ENCODE measurements around the gene HIPK2.

HIPK2 gene

GRCh38 chr7:139526578-139527544 lies 250.9 kb downstream of the HIPK2 start:
- no peak for ATAC-seq
- TF ChIP-seq ZFP3 (CRISPR knock-in tag; IDR thresholded peaks at IDR 0.05): no peak
- TF ChIP-seq ZFP30 (CRISPR knock-in tag; IDR thresholded peaks at IDR 0.05): no peak
- no peak for TF ChIP-seq RARB (CRISPR knock-in tag; IDR thresholded peaks at IDR 0.05)
- TF ChIP-seq ARNTL (CRISPR knock-in tag; IDR thresholded peaks at IDR 0.05; ENCODE audit: borderline replicate concordance, low read depth): no peak
- TF ChIP-seq POU6F1 (CRISPR knock-in tag; IDR thresholded peaks at IDR 0.05; ENCODE audit: borderline replicate concordance, low read depth): no peak
- no peak for TF ChIP-seq CSRNP3 (CRISPR knock-in tag; IDR thresholded peaks at IDR 0.05)
- TF ChIP-seq SNAI2 (CRISPR knock-in tag; IDR thresholded peaks at IDR 0.05): no peak
- no peak for TF ChIP-seq TCF4 (CRISPR knock-in tag; IDR thresholded peaks at IDR 0.05; ENCODE audit: borderline replicate concordance)
- TF ChIP-seq ESRRG (CRISPR knock-in tag; IDR thresholded peaks at IDR 0.05): no peak
- no peak for TF ChIP-seq TSHZ2 (CRISPR knock-in tag; IDR thresholded peaks at IDR 0.05)
- no peak for TF ChIP-seq PATZ1 (CRISPR knock-in tag; IDR thresholded peaks at IDR 0.05; ENCODE audit: borderline replicate concordance)

GRCh38 chr7:139525750-139526149 lies 252.0 kb downstream of the HIPK2 start:
- TF ChIP-seq ARNTL (CRISPR knock-in tag; IDR thresholded peaks at IDR 0.05; ENCODE audit: borderline replicate concordance, low read depth) (no peak), PATZ1 (CRISPR knock-in tag; IDR thresholded peaks at IDR 0.05; ENCODE audit: borderline replicate concordance) (no peak), ZNF565 (CRISPR knock-in tag; conservative IDR thresholded peaks at IDR 0.05; ENCODE audit: low read depth) (no peak), ESRRG (CRISPR knock-in tag; IDR thresholded peaks at IDR 0.05) (no peak), GLIS3 (CRISPR knock-in tag; IDR thresholded peaks at IDR 0.05) (no peak), TOX (CRISPR knock-in tag; IDR thresholded peaks at IDR 0.05; ENCODE audit: borderline replicate concordance) (no peak), RARB (CRISPR knock-in tag; IDR thresholded peaks at IDR 0.05) (no peak), BACH2 (CRISPR knock-in tag; IDR thresholded peaks at IDR 0.05; ENCODE audit: borderline replicate concordance) (no peak), ZC3H10 (CRISPR knock-in tag; IDR thresholded peaks at IDR 0.05) (no peak), ZNF70 (CRISPR knock-in tag; IDR thresholded peaks at IDR 0.05) (no peak), ZFP3 (CRISPR knock-in tag; IDR thresholded peaks at IDR 0.05) (no peak), PPARA (CRISPR knock-in tag; IDR thresholded peaks at IDR 0.05; ENCODE audit: borderline replicate concordance) (no peak), ZNF8 (CRISPR knock-in tag; IDR thresholded peaks at IDR 0.05) (no peak), POU6F1 (CRISPR knock-in tag; IDR thresholded peaks at IDR 0.05; ENCODE audit: borderline replicate concordance, low read depth) (no peak), ISL1 (CRISPR knock-in tag; IDR thresholded peaks at IDR 0.05) (no peak), SNAI2 (CRISPR knock-in tag; IDR thresholded peaks at IDR 0.05) (no peak), TCF4 (CRISPR knock-in tag; IDR thresholded peaks at IDR 0.05; ENCODE audit: borderline replicate concordance) (no peak), CSDC2 (CRISPR knock-in tag; IDR thresholded peaks at IDR 0.05) (no peak)
- no peak for ATAC-seq
